IPS DF 6.9 (cell line): ENCODE data around the gene NTF4.

Source experiments
- DNase-seq: peaks from one replicate; pipeline ENCODE4 v3.0.0-alpha.2; 2013; ENCODE audit warnings: low read depth, low spot score
- H3K27ac ChIP-seq: one replicate; pipeline ENCODE4 v1.5.1; 2013; ENCODE audit warnings: low read length, control low read depth
- H3K27me3 ChIP-seq: 2 replicates; pipeline ENCODE4 v1.6.1; 2013; ENCODE audit warnings: mild to moderate bottlenecking, low read length; ENCODE audit not compliant: control insufficient read depth, insufficient read depth
- H3K36me3 ChIP-seq: 2 replicates; pipeline ENCODE4 v1.6.1; 2013; ENCODE audit warnings: low read length; ENCODE audit not compliant: control insufficient read depth, insufficient read depth
- H3K4me1 ChIP-seq: 2 replicates; pipeline ENCODE4 v1.6.1; 2013; ENCODE audit warnings: low read length; ENCODE audit not compliant: control insufficient read depth, insufficient read depth
- H3K4me3 ChIP-seq: 2 replicates; pipeline ENCODE4 v1.5.1; 2013; ENCODE audit warnings: mild to moderate bottlenecking, low read length
- H3K9me3 ChIP-seq: 2 replicates; pipeline ENCODE4 v1.6.1; 2013; ENCODE audit warnings: low read length, inconsistent platforms; ENCODE audit not compliant: control insufficient read depth, insufficient read depth
- WGBS: extraction: QIAGEN DNeasy Blood & Tissue Kit; methylation state at CpG from one replicate; pipeline ENCODE4 v1.1.7; 2013; ENCODE audit warnings: mixed read lengths, missing lambda C conversion rate; ENCODE audit not compliant: insufficient read length, insufficient coverage; 5-methylcytosine and 5-hydroxymethylcytosine counted together

Gene NTF4

DNA sequence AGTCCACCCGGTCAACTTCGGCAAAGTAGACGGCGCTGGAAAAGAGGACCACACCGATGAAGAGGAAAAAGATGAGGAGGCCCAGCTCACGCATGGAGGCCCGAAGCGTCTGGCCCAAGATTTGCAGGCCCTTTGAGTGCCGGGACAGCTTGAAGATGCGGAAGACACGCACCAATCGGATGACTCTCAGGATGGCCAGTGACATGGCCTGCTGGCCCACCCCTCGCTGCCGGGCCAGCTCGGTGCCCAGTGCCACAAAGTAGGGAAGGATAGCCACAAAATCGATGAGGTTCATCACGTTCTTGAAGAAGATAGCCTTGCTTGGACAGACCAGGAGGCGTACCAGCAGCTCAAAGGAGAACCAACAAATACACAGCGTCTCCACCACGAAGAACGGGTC, 5.8 kb upstream of the NTF4 start:
- H3K9me3 ChIP-seq: no peaks in the 10 kb centered on the region

GRCh38 chr19:49069026-49069425, 4.4 kb upstream of the NTF4 start:
- Histone ChIP-seq H3K4me1 (peaks cover 4% of the 10 kb centered on the region), H3K4me3 (no peak overlapping the region), H3K9me3 (no peaks in the 10 kb centered on the region), H3K36me3 (no peaks in the 10 kb centered on the region), H3K27me3 (peaks cover 14% of the 10 kb centered on the region; the same call in 1 of the 2 replicates), H3K27ac (no peak overlapping the region)
- no peak for DNase-seq
- WGBS: no CpG with 5 or more reads among the region's 9 CpGs

More for the DNA sequence above, 5.8 kb upstream of the NTF4 start:
- DNase-seq: no peak
- no peak overlapping the region for H3K4me3 ChIP-seq
- no peak overlapping the region for H3K27ac ChIP-seq
- H3K27me3 ChIP-seq: peaks cover 14% of the 10 kb centered on the region; the same call in 1 of the 2 replicates
- no peaks in the 10 kb centered on the region for H3K36me3 ChIP-seq
- peaks cover 2% of the 10 kb centered on the region; the same call in 1 of the 2 replicates for H3K4me1 ChIP-seq
- no CpG with 5 or more reads among the region's 21 CpGs for WGBS

DNA sequence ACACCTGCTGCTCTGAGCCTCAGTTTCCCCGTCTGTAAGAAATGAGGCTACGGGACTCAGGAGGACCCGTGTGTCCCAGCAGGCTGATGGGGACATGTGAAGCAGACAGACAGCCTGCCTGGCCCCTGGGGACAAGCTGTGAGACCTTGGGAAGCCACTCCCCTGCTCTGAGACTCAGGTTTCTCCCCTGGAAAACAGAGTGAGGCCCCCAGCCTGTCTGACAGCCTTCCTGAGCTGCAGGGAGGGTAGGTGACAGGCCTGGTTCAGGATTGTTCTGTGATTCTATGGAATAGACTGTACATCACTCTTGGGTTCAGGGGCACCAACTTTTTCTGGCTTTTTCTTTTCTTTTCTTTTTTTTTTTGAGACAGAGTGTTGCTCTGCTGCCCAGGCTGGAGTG, 2.9 kb upstream of the NTF4 start:
- peaks cover 6% of the 10 kb centered on the region for H3K4me1 ChIP-seq
- H3K27me3 ChIP-seq: peaks cover 9% of the 10 kb centered on the region; the same call in 1 of the 2 replicates
- no peak overlapping the region for H3K27ac ChIP-seq
- no peak for DNase-seq
- WGBS: no CpG with 5 or more reads among the region's 3 CpGs
- no peaks in the 10 kb centered on the region for H3K36me3 ChIP-seq
- H3K9me3 ChIP-seq: no peaks in the 10 kb centered on the region
- no peak overlapping the region for H3K4me3 ChIP-seq

- H3K27ac ChIP-seq: no peak overlapping the region
- no CpG with 5 or more reads among the region's 13 CpGs for WGBS
- no peaks in the 10 kb centered on the region for H3K36me3 ChIP-seq
- no peak overlapping the region for H3K4me3 ChIP-seq
- H3K4me1 ChIP-seq: peaks cover 4% of the 10 kb centered on the region
- peaks cover 9% of the 10 kb centered on the region; the same call in 1 of the 2 replicates for H3K27me3 ChIP-seq
- H3K9me3 ChIP-seq: no peaks in the 10 kb centered on the region
- no peak for DNase-seq
Observed at GRCh38 chr19:49065905-49066512, 1.4 kb upstream of the NTF4 start.

DNA sequence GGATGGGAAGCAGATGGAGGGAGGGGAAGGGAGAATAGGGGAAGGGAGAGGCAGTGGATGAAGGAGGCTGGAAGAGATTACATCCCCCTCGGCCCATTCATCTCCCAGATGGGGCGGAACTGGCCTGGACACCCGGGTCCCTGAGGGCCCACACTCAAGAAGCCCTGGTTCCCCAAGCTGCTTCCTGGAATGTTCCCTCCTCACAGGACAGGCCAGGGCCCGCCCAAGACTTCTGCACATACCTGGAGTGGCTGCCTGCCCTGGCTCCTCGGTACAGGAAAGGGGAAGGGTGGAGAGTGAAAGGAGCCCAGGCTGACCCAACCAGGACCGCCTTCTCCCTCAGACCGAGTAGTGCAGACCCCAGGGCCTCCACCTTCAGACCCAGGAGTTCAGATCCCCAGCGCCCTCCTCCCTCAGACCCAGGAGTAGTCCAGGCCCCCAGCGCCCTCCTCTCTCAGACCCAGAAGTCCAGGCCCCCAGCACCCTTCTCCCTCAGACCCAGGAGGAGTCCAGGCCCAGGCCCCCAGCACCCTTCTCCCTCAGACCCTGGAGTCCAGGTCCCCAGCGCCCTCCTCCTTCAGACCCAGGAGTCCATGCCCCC, 489 bp downstream of the NTF4 start:
- Histone ChIP-seq H3K27me3 (peaks cover 5% of the 10 kb centered on the region; the same call in 1 of the 2 replicates), H3K4me1 (peaks cover 4% of the 10 kb centered on the region), H3K9me3 (no peaks in the 10 kb centered on the region), H3K4me3 (no peak overlapping the region; the same call in 1 of the 2 replicates), H3K27ac (no peak overlapping the region), H3K36me3 (no peaks in the 10 kb centered on the region)
- no CpG with 5 or more reads among the region's 10 CpGs for WGBS
- no peak for DNase-seq

- Histone ChIP-seq H3K9me3 (no peaks in the 10 kb centered on the region), H3K4me1 (peaks cover 6% of the 10 kb centered on the region), H3K27ac (no peak overlapping the region), H3K4me3 (no peak overlapping the region), H3K36me3 (no peaks in the 10 kb centered on the region), H3K27me3 (peaks cover 10% of the 10 kb centered on the region; the same call in 1 of the 2 replicates)
- DNase-seq: no peak
- WGBS: no CpG with 5 or more reads among the region's 25 CpGs
Observed at GRCh38 chr19:49061445-49061844, 3.2 kb downstream of the NTF4 start.

GRCh38 chr19:49061000-49061399, 3.6 kb downstream of the NTF4 start:
- no CpG with 5 or more reads among the region's 2 CpGs for WGBS
- Histone ChIP-seq H3K4me1 (peaks cover 6% of the 10 kb centered on the region), H3K9me3 (no peaks in the 10 kb centered on the region), H3K4me3 (no peak overlapping the region), H3K27me3 (peaks cover 11% of the 10 kb centered on the region; the same call in 1 of the 2 replicates), H3K27ac (no peak overlapping the region), H3K36me3 (no peaks in the 10 kb centered on the region)
- DNase-seq: no peak

DNA sequence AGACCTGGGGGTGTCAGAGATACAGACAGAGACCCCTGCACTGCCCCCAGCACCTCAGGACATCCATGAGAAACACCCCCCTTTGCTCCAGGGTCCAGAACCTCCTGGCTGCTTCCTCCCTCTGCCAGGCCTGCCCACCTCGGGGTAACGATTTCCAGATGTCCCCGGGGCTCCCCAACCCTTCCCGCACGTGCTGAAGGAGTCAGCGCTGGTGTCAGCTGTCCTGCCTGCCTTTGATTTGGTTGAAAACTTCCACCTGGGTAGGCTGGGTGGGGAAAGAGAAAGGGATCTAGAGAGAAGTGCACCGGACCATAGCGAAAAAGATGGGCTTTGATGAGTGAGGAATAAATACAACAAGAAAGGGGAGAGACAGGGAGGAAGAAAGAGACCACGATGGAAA, 5.6 kb downstream of the NTF4 start:
- DNase-seq: no peak
- peaks cover 13% of the 10 kb centered on the region; the same call in 1 of the 2 replicates for H3K27me3 ChIP-seq

GRCh38 chr19:49058562-49058961, 6.1 kb downstream of the NTF4 start:
- no peak overlapping the region for H3K4me3 ChIP-seq

More for the DNA sequence above, 5.6 kb downstream of the NTF4 start:
- Histone ChIP-seq H3K27ac (no peak overlapping the region), H3K4me3 (no peak overlapping the region), H3K4me1 (peaks cover 5% of the 10 kb centered on the region), H3K9me3 (no peaks in the 10 kb centered on the region), H3K36me3 (no peaks in the 10 kb centered on the region)
- WGBS: no CpG with 5 or more reads among the region's 9 CpGs

GRCh38 chr19:49057636-49058234, 6.9 kb downstream of the NTF4 start, which contains the start of gene CGB7:
Gene CGB7 (minus strand): TSS chr19:49057749. CDS start chr19:49055375, 2,374 bp downstream.
- Histone ChIP-seq H3K4me1 (peaks cover 2% of the 10 kb centered on the region), H3K36me3 (no peaks in the 10 kb centered on the region), H3K27ac (no peak within 1 kb of the TSS), H3K27me3 (peaks cover 13% of the 10 kb centered on the region; the same call in 1 of the 2 replicates), H3K4me3 (peak within 1 kb of the TSS; percentile 26; the same call in 1 of the 2 replicates), H3K9me3 (no peaks in the 10 kb centered on the region)
- no peak for DNase-seq
- WGBS: no CpG with 5 or more reads among the region's 38 CpGs

More at GRCh38 chr19:49058562-49058961, 6.1 kb downstream of the NTF4 start:
- Histone ChIP-seq H3K27me3 (peaks cover 13% of the 10 kb centered on the region; the same call in 1 of the 2 replicates), H3K9me3 (no peaks in the 10 kb centered on the region), H3K27ac (no peak overlapping the region), H3K36me3 (no peaks in the 10 kb centered on the region), H3K4me1 (peaks cover 2% of the 10 kb centered on the region)
- no CpG with 5 or more reads among the region's 10 CpGs for WGBS
- DNase-seq: no peak
